T47D (cell line): Measurements from ENCODE around the gene FAM120A.
A peak's percentile ranks its signal among the peaks of the same experiment; 100 is the strongest.

Source experiments
- DNase-seq, 2 experiments: peaks; one replicate each; pipeline versions ENCODE4 v3.0.0 to v3.0.0-alpha.2; 2011 to 2012; ENCODE audit warnings: low read depth in 1 of 2, low spot score in 1 of 2
- JUND ChIP-seq: IDR thresholded peaks from 2 replicates; pipeline ENCODE4 v1.6.1; 2012; ENCODE audit warnings: low read depth
- in situ Hi-C: cut with HindIII; loops from 2 replicates; pipeline ENCODE4 v1.10.0; 2016; ENCODE audit warnings: low sequenced_read_pairs, low pct_unique_long_range_greater_than_20kb

The FAM120A gene

GRCh38 chr9:93594041-93594756, 142.7 kb downstream of the FAM120A start:
- in situ Hi-C loops: no loop called here
- DNase-seq: no peak
- TF ChIP-seq JUND: no peak

GRCh38 chr9:93595461-93595860, 144.0 kb downstream of the FAM120A start:
- peak in 1 of 2 experiments; percentile 57 for DNase-seq
- in situ Hi-C loops: no loop called here
- TF ChIP-seq JUND: no peak

GRCh38 chr9:93595861-93596365, 144.4 kb downstream of the FAM120A start:
- in situ Hi-C loops: no loop called here
- TF ChIP-seq JUND: no peak
- no peak for DNase-seq

GRCh38 chr9:93596399-93596798, 144.9 kb downstream of the FAM120A start:
- DNase-seq: no peak
- in situ Hi-C loops: no loop called here
- no peak for TF ChIP-seq JUND

- DNase-seq: no peak
- in situ Hi-C loops: no loop called here
- TF ChIP-seq JUND: no peak
Observed at GRCh38 chr9:93597142-93597706, 145.7 kb downstream of the FAM120A start.

- no peak for DNase-seq
- TF ChIP-seq JUND: no peak
- in situ Hi-C loops: no loop called here
Observed at GRCh38 chr9:93597871-93598646, 146.6 kb downstream of the FAM120A start.

- no peak for TF ChIP-seq JUND
- in situ Hi-C loops: no loop called here
- DNase-seq: no peak
Observed at GRCh38 chr9:93598647-93599241, 147.3 kb downstream of the FAM120A start.

GRCh38 chr9:93599571-93600403, 148.3 kb downstream of the FAM120A start:
- DNase-seq: no peak
- TF ChIP-seq JUND: no peak
- in situ Hi-C loops: no loop called here

- DNase-seq: no peak
- in situ Hi-C loops: no loop called here
- TF ChIP-seq JUND: no peak
Observed at GRCh38 chr9:93600504-93600903, 149.0 kb downstream of the FAM120A start.

- in situ Hi-C loops: no loop called here
- no peak for TF ChIP-seq JUND
- DNase-seq: no peak
Observed at GRCh38 chr9:93601063-93601462, 149.6 kb downstream of the FAM120A start.

GRCh38 chr9:93601666-93602065, 150.2 kb downstream of the FAM120A start:
- in situ Hi-C loops: no loop called here
- TF ChIP-seq JUND: no peak
- no peak for DNase-seq

- in situ Hi-C loops: no loop called here
- no peak for TF ChIP-seq JUND
- no peak for DNase-seq
Observed at GRCh38 chr9:93603011-93603410, 151.5 kb downstream of the FAM120A start.
